ENCODE results near the gene GNG2. TPM values are rescaled to one million over a fixed set of nuclear protein-coding genes. Genes with fewer than 3 reads are reported as not detected.

The GNG2 gene
- total RNA-seq, 1 experiment from 2014 or later = 7.0 TPM

- H3K56ac ChIP-seq (ENCODE audit: insufficient read length, low read depth, low read length) = no peak overlapping the region
- H3K4ac ChIP-seq (ENCODE audit: low read depth, low read length) = no peak overlapping the region
- no peaks in the 10 kb centered on the region; the same call in 1 of the 2 replicates for H3K4me1 ChIP-seq (ENCODE audit: insufficient read depth, low read length)
- no peaks in the 10 kb centered on the region for H3K79me1 ChIP-seq (ENCODE audit: insufficient read depth, low read depth, low read length, poor library complexity, severe bottlenecking)
- DNase-seq = no peak
- H3K36me3 Mint-ChIP-seq (ENCODE audit: insufficient read depth in 1 of 3, low read depth in 3 of 3) = no peaks in the 10 kb centered on the region
- TF ChIP-seq, protein P1, sequence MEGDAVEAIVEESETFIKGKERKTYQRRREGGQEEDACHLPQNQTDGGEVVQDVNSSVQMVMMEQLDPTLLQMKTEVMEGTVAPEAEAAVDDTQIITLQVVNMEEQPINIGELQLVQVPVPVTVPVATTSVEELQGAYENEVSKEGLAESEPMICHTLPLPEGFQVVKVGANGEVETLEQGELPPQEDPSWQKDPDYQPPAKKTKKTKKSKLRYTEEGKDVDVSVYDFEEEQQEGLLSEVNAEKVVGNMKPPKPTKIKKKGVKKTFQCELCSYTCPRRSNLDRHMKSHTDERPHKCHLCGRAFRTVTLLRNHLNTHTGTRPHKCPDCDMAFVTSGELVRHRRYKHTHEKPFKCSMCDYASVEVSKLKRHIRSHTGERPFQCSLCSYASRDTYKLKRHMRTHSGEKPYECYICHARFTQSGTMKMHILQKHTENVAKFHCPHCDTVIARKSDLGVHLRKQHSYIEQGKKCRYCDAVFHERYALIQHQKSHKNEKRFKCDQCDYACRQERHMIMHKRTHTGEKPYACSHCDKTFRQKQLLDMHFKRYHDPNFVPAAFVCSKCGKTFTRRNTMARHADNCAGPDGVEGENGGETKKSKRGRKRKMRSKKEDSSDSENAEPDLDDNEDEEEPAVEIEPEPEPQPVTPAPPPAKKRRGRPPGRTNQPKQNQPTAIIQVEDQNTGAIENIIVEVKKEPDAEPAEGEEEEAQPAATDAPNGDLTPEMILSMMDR (conservative IDR thresholded peaks at IDR 0.05) = no peak
- H4K20me1 ChIP-seq (ENCODE audit: control insufficient read depth, insufficient read depth, insufficient read length) = no peaks in the 10 kb centered on the region
- no CpG with 5 or more reads among the region's 3 CpGs for WGBS (ENCODE audit: extremely low coverage, insufficient read length, low lambda C conversion rate)
- no peak overlapping the region for H3K9ac ChIP-seq (ENCODE audit: extremely low read depth, insufficient read length, low read length)
- H3K23me2 ChIP-seq (ENCODE audit: insufficient read length, low read depth, low read length, poor library complexity, severe bottlenecking) = no peaks in the 10 kb centered on the region
- H3K27me3 ChIP-seq (ENCODE audit: insufficient read depth, low read length) = no peaks in the 10 kb centered on the region
- no peak overlapping the region for H3K4me3 Mint-ChIP-seq
- H3K27me3 Mint-ChIP-seq (ENCODE audit: low read depth) = no peaks in the 10 kb centered on the region
- no peaks in the 10 kb centered on the region for H3K9me3 ChIP-seq (ENCODE audit: control insufficient read depth, low read depth, low read length)
- no peak overlapping the region for H2BK120ac ChIP-seq (ENCODE audit: low read depth, low read length, poor library complexity, severe bottlenecking)
- H2AFZ ChIP-seq (ENCODE audit: low read length) = no peak overlapping the region
- peaks cover 8 to 10% of the 10 kb centered on the region in 2 experiments for H3K4me1 Mint-ChIP-seq
- no peak overlapping the region for H2BK20ac ChIP-seq (ENCODE audit: low read depth, low read length, poor library complexity, severe bottlenecking)
- H4K8ac ChIP-seq (replicated peaks; ENCODE audit: insufficient read length, low read depth, low read length) = no peak overlapping the region
- no peak overlapping the region for H2AK5ac ChIP-seq (ENCODE audit: insufficient read length, low read length)
- H3K27ac Mint-ChIP-seq = no peak overlapping the region
- no peak overlapping the region for H2BK12ac ChIP-seq (ENCODE audit: insufficient read length, low read depth, low read length)
- no peak overlapping the region for H3T11ph ChIP-seq (ENCODE audit: low read length)
- H3K27ac ChIP-seq (ENCODE audit: insufficient read length, low read depth, low read length) = no peak overlapping the region
- no peaks in the 10 kb centered on the region for H3K9me3 Mint-ChIP-seq
- H2BK5ac ChIP-seq (ENCODE audit: insufficient read length, low read length) = no peak overlapping the region
- H3K4me2 ChIP-seq (ENCODE audit: insufficient read depth, insufficient read length, low read length) = no peak overlapping the region
- H4K91ac ChIP-seq (ENCODE audit: insufficient read length, low read depth, low read length) = no peak overlapping the region
- H2BK15ac ChIP-seq (ENCODE audit: low read depth, low read length) = no peak overlapping the region
- H4K5ac ChIP-seq (ENCODE audit: insufficient read length, low read depth, low read length) = no peak overlapping the region
- H3K23ac ChIP-seq (ENCODE audit: insufficient read length, low read depth, low read length) = no peak overlapping the region
- no peak overlapping the region for H3K18ac ChIP-seq (ENCODE audit: insufficient read length, low read depth, low read length)
- H3K79me2 ChIP-seq (ENCODE audit: insufficient read depth, low read length) = no peaks in the 10 kb centered on the region
- no peak overlapping the region for H3K14ac ChIP-seq (ENCODE audit: insufficient read depth, low read length)
Measured at GRCh38 chr14:51921026-51921425, 60.6 kb downstream of the GNG2 start.
